ENCODE data around the gene CFAP46. TPM values are rescaled to one million over a fixed set of nuclear protein-coding genes. Genes with fewer than 3 reads are reported as not detected.

Gene CFAP46
- polyA plus RNA-seq, 1 of the 3 experiments (the other 2 are of a cell fraction), result 3.9 TPM

- no peak for TF ChIP-seq EP300 (IDR thresholded peaks at IDR 0.05; ENCODE audit: borderline replicate concordance in 1 of 2, low read depth in 1 of 2, low read length in 1 of 2)
- TF ChIP-seq REST (IDR thresholded peaks at IDR 0.05; ENCODE audit: low read depth, low read length), result no peak
- TF ChIP-seq PBX3 (IDR thresholded peaks at IDR 0.05), result no peak
Observed at GRCh38 chr10:132868995-132869394, 73.4 kb downstream of the CFAP46 start (continued).

- no peaks in the 10 kb centered on the region for H3F3A ChIP-seq (replicated peaks; ENCODE audit: insufficient read depth)
- no peak overlapping the region for H2AFZ ChIP-seq (ENCODE audit: low read depth)
- ChIA-PET CTCF (interaction anchor here (1.9 kb wide), 1 partner anchor 213 kb away, joined by 5 read pairs; no protein-coding TSS in a partner anchor), POLR2A (no interaction called here)
- H3K27me3 ChIP-seq (ENCODE audit: insufficient read depth), result no peaks in the 10 kb centered on the region
- 67% methylated on average over 35 of the region's 41 CpGs for WGBS (ENCODE audit: low lambda C conversion rate)
- H3K36me3 ChIP-seq (replicated peaks in 1 of 2; ENCODE audit: control insufficient read depth in 1 of 2, insufficient read depth in 2 of 2, low read length in 1 of 2), result no peaks in the 10 kb centered on the region
- no peaks in the 10 kb centered on the region for H3K79me2 ChIP-seq (ENCODE audit: insufficient read depth)
- H3K4me3 ChIP-seq (ENCODE audit: low read depth in 2 of 2, low read length in 1 of 2), result no peak overlapping the region
- no peaks in the 10 kb centered on the region for H3K9me3 ChIP-seq
- no peak for DNase-seq
- H3K9me2 ChIP-seq, result no peaks in the 10 kb centered on the region
- H3K27ac ChIP-seq (ENCODE audit: low read depth in 2 of 2, low read length in 1 of 2), result no peak overlapping the region
- no peak overlapping the region for H3K9ac ChIP-seq
- no peaks in the 10 kb centered on the region for H4K20me1 ChIP-seq (ENCODE audit: insufficient read depth)
- TF ChIP-seq REST (IDR thresholded peaks at IDR 0.05; ENCODE audit: low read depth, low read length), result no peak
- no peak for TF ChIP-seq YY1 (IDR thresholded peaks at IDR 0.05; ENCODE audit: low read depth)
- TF ChIP-seq USF2 (IDR thresholded peaks at IDR 0.05; ENCODE audit: borderline replicate concordance, low read depth, low read length), result no peak
- no peak for TF ChIP-seq TCF12 (IDR thresholded peaks at IDR 0.05)
- TF ChIP-seq MEF2A (IDR thresholded peaks at IDR 0.05; ENCODE audit: borderline replicate concordance, low read depth), result no peak
- TF ChIP-seq RCOR1 (IDR thresholded peaks at IDR 0.05; ENCODE audit: low read length), result no peak
- no peak for TF ChIP-seq FOXJ3 (CRISPR knock-in tag; IDR thresholded peaks at IDR 0.05)
- H3K4me1 ChIP-seq (ENCODE audit: control insufficient read depth in 1 of 2, insufficient read depth in 2 of 2, low read depth in 1 of 2, low read length in 1 of 2), result no peaks in the 10 kb centered on the region
- no peak overlapping the region for H3K4me2 ChIP-seq
Observed at GRCh38 chr10:132867801-132868644, 74.3 kb downstream of the CFAP46 start.
